Amniotic epithelial cell (primary cell): ENCODE data around the gene FNIP2.

ENCODE experiments used
- DNase-seq: peaks from one replicate; pipeline ENCODE4 v3.0.0-alpha.2; 2010; ENCODE audit warnings: low read depth

Gene FNIP2

DNA sequence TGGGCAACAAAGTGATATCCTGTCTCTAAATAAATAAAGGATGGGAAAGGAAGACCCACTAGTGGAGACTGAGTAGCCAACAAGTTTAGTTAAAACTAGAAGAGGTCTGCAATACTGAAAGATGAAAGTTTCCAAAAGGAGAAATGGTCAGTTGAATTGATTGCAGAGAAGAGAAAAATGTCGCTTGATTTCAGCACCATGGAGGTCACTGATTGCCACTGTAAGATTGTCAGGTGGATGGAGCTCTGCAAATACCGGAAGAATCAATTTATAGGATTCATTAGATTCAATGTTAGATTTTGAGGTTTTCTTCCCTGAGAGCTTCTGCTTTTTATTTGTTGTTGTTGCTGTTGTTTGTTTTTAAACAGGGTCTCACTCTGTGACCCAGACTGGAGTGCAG is 5.4 kb upstream of the FNIP2 start:
- no peak for DNase-seq

DNA sequence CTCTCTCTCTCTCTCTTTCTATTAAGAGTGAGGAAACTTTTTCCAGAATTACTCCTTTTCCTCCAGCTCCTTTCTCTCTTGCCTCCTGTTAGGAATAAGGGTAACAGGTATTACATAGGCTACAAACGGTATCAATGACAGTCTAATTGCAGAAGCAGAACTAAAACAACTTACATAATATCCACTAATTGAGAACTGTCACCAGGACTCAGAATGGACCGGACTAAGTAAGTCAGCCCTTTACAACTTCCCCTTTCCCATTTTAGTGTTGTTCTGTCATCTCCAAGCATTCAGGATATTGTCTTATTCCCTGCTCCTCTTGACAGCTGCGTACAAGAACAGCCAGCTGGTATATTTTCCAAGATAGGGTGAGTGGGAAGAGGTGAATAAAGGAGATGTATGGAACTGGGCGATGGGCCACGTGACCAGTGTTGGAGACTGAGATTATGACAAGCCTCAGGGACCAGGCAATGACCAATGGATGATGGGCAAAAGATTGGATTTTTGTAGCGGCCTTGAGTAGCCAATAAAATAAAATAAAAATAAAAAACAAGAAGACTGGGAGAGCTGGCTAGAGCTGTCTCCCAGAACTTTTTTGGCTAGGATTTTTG is 2.3 kb upstream of the FNIP2 start:
- no peak for DNase-seq

GRCh38 chr4:158767451-158767850 is 1.4 kb upstream of the FNIP2 start:
- no peak for DNase-seq

- no peak for DNase-seq
Observed at GRCh38 chr4:158769175-158769921, 522 bp downstream of the FNIP2 start.

GRCh38 chr4:158770671-158771070 is 1.8 kb downstream of the FNIP2 start:
- no peak for DNase-seq

DNA sequence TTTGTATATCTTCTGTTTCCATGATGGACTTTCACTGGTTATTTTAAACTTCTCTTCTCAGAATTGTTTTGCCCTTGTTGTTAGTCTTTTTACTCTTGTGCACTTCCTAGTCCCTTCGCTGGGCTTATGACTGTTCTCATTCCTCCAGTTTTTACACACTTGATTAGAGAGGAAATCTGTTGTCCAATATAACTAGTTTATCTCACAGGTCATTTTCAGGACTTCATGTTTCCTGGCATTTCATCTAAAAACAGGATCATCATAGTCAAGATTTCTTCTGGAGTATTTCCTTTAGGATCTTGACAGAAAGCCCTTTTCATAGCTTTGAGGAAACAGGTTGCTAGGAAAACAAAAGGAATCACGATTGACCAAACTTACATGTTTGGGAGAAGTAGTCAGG is 3.0 kb downstream of the FNIP2 start:
- DNase-seq: no peak

DNA sequence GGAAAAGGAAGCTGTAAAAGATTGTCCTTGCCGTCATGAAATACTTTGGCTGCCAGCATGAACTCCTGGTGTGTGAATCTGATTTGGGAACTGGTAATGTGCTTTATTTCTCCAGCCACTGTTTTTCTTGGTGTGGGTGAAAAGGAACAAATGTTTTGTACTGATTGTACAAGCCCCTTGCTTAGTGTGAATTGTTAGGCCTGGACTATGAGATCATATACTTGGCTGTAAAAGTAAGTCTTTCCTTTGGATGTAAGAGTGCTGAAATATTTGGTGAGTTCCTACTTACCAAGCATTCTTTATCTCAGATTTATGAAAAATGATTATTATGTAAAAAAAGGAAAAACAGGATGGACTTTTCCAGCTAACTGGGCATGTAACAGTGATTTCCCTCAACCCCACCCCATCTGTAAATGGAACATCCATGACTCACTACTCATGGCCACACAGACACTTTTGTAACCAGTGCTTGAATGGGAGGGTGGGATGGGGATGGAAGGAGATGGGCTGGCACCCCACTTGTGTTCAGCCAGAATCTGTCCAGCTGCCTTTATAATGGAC is 6.3 kb downstream of the FNIP2 start:
- peak; percentile 72 for DNase-seq

DNA sequence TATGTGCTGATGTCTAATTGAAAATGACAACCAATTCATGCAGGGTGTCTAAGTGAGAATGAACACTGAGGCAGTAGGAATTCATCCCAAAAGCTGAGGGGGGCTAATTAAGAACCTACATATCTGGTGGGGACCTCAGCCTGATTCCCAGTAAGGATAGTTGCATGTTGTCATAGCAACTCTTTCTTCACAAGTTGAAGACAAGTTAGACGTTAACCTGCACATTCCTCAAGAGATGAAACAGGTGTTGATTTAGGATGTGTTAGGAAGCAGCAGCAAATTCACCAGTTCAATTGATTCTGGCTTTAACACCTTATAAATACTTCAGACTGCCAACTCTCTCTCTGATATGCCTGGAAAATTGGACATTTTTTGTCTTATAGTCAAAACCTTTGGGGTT is 7.3 kb downstream of the FNIP2 start:
- no peak for DNase-seq

DNA sequence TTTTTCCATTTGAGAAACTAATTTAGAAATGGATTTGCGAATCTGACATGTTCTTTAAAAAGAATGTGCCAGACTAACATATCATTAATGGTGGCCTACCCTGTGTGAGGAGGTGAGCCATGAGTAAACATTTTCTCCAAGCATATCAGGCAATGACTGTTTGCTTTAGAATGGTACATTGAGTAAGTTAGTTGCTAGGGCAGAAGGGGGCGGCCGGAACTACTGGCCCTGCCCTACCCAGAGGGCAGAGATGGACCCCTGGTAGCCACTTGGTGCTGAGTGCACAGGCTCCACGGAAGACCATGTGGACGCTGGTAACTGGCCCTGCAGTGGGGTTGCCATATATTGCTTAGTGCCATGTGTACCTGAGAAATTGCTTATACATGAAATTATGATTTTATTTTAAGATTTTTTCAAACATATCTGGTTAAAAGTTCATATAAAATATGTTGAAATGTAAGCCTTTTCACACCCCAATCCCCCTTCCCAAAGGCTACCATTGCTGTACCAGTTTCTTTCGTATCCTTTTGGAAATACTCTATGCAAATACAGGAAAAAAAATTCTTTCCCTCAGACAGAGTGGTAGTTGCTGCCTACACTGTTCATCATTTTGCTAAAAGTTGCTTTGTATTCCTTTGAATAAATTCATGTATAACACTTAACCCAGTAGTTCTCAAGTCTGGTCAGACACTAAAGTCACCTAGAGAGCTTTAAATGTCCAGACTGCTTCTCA is 8.8 kb downstream of the FNIP2 start:
- DNase-seq: no peak

DNA sequence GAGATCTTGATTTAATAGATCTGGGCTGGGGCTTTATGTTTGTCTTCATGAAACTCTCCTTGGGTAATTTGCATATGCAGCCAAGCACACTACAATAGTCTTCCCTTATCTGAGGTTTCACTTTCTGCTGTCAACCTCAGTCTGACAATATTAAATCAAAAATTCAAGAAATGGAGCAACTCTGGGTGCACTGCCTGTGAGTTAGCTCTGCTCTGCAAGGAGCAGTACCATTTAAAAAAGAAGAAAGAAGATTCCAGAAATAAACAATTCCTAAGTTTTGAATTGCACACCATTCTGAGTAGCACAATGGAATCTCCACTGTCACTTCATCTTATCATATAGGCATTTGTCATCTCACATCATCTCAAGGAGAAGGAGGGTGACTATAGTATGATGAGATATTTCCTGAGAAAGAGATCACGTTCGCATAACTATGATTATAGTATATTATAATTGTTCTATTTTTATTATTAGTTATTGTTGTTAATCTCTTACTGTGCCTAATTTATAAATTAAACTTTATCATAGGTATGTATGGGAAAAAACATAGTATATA is 9.4 kb downstream of the FNIP2 start:
- peak; percentile 58 for DNase-seq

GRCh38 chr4:158778712-158779111 is 9.9 kb downstream of the FNIP2 start:
- peak; percentile 66 for DNase-seq

- DNase-seq: no peak
Observed at GRCh38 chr4:158781963-158782362, 13.1 kb downstream of the FNIP2 start.

DNA sequence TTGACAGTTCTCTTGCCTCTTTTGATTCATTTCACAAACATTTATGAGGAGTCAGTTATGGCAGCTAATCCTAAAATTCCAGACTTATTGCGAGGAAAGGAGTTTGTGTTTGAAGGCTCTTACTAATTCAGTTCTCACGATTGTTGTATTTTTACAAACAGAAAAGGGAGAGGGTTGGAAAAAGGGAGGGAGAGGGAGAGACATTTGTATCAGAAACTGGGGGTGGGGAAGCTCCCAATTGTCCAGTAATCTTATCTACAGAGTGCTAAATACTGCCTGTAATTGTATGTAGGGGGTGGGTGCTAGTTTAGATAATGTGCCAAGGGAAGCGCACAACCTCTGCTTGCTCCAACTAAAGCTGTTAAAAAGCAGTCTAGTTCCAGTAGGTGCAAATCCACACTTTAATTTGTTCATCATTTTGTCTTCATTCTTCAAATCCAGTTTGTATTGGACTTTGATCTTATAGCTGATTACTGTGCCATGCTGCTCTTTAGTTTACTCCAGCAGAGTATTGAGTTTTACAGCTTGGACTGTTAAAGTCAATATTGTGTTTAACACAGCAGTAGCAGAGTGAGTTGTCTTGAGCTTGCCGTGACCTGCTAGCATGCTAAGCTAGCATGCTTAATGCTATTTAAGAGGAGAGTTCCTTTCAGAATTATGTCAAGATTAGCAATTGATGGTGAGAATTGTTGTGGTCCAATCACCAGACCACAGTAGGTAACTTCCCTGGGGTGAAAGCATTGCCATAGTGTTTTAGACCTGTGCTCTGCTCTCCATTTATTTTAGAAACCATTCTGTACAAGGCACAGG is 13.9 kb downstream of the FNIP2 start:
- DNase-seq: peak; percentile 62

- no peak for DNase-seq
Observed at GRCh38 chr4:158783785-158784184, 15.0 kb downstream of the FNIP2 start.

DNA sequence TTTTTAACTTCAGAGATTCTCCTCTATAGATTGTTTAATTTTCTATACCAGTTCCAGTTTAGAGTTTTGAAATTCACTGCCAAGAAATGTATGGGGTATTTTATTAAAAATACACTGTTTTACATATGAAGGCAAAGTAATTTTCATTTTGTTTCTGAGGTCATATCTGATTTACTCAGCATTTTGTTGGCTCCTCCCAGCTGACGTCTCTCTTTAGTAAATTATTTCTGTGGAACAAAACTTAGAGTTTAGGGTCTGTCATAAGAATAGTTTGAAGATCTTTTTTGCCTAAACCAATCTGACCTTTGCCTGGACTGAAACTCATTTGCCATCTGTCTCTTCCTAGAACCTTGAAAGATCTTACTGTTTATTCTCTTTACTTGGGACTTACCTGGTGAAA is 16.9 kb downstream of the FNIP2 start:
- no peak for DNase-seq

- DNase-seq: no peak
Observed at GRCh38 chr4:158786121-158786601, 17.3 kb downstream of the FNIP2 start.

GRCh38 chr4:158786955-158787354 is 18.1 kb downstream of the FNIP2 start:
- no peak for DNase-seq

DNA sequence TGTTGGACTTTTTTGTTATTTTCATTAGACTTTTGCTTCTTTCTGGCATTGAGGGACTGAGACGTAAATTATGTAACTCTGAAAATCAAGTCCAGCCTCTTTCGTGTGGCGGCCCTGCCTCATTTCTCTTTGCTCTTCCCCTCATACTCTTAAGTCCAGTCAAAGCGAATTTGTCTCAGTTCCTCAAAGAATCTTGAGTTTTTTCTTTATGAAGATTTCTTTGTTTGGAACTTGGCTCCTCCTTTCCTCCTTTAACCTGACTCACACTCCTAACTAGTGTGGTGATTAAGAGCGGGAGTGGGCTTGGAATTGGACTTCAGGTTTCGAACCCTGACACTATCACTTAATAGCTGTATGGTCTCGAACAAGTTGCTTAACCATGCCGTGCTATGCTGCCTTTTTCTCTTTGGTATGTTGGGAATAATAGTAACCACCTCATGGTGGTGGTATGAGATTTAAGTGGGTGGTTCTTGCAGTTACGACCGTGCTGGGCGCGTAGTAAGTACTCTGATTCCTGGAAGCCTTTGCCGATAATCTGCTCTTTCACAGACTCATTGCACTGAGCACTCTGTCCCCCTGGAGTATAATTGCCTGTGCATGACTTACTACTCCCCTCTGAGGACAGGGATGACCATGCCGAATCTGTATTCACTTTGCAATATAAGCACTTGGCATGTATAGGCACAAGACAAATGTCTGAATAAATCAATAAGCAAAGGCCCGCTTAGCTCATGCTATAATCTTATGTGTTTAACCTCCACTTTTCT is 19.1 kb downstream of the FNIP2 start:
- no peak for DNase-seq

DNA sequence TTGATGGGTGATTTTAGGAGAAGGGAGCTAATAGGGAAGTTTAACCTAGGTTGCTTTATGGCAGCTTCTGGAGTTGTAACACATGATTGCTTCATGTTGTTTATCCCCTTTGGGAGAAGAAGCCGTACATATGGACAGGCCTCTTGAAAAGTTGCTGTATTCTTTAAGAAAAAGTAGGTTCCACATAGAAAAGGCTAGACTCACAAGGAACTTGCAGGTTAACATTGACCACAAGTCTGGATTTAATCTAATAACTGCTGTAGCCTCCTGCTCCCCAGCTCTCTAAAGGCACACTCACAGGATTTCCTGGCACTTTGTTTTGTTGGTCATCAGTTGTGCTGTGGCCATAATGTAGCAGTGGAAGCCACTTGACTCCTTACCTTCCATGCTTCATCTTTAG is 19.7 kb downstream of the FNIP2 start:
- no peak for DNase-seq

DNA sequence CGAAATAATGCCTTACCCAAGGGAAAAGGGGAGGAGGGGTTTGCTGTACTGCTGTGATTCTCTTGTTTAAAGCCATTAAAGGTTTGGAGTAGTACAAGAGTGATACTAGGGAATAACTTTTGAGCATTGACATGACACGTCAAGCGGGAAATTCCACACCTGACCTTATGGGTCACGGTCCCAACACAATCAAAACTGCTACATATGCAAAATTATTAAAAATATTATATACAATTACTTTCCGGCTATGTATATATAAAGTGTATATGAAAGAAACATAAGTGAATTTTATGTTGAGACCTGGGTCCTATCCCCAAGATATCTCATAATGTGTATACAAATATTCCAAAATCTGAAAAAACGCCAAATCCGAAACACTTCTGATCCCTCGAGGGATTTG is 21.0 kb downstream of the FNIP2 start:
- no peak for DNase-seq

DNA sequence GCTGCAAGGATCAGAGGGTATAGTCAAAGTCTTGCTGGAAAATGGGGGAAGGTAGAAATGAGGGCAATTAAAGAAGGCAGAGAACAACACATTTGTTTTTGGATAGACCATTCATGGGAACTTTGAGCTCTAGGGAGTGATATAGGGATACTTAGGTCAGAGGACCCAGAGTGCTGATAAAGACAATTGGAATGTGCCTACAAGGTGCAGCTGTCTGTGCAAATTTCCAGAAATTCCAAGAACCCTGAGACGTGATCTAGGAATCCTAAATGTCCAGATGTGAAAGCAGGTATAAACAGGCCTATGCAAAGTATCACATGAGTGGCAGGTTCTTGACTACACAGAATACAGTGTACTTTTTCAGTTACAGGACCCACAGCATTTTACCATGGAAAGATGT is 24.2 kb downstream of the FNIP2 start:
- no peak for DNase-seq
